Lower leg skin (tissue), 4 donors: ENCODE results near the gene NRXN3. TPM values are rescaled to one million over a fixed set of nuclear protein-coding genes. Genes with fewer than 3 reads are reported as not detected.
A peak's percentile ranks its signal among the peaks of the same experiment; 100 is the strongest.

Source experiments
- DNase-seq, 2 donors: peaks; one replicate each; pipeline ENCODE4 v3.0.0-alpha.2; 2019; ENCODE audit warnings: low spot score in 2 of 2
- H3K4me3 ChIP-seq: fragments of 200-600 bp; sonication (generic); 2 replicates; pipeline ENCODE4 v1.5.1; 2017; ENCODE audit warnings: mild to moderate bottlenecking, low read depth; ENCODE audit not compliant: poor library complexity, severe bottlenecking
- POLR2A ChIP-seq, 2 donors: fragments of 450-650 bp; IDR thresholded peaks; one replicate each; pipeline ENCODE4 v1.6.1; 2016 to 2017; ENCODE audit warnings: antibody characterized with exemption in 2 of 2, mild to moderate bottlenecking in 1 of 2, moderate library complexity in 1 of 2
- WGBS, 2 donors: methylation state at CpG; one replicate each; pipeline ENCODE4 v1.1.5; 2018; 5-methylcytosine and 5-hydroxymethylcytosine counted together
- intact Hi-C: fragments of 100-400 bp; cut with DNase I; formaldehyde crosslinking; loops from one replicate; pipeline ENCODE4 v1.15.0; 2023; ENCODE audit warnings: low total_unique reads
- total RNA-seq, 4 donors: library from RNA; depleted of rRNA; stranded (reverse); fragments of >200 nt; gene quantifications; one replicate each; pipeline ENCODE4 v1.1.0, GENCODE V29; 2016
- TF ChIP-seq, protein P1 (sequence below), 3 donors: fragments of 450-650 bp; IDR thresholded peaks; one replicate each; pipeline ENCODE4 v1.5.1; 2016; ENCODE audit warnings: antibody characterized with exemption in 3 of 3, mild to moderate bottlenecking in 3 of 3, moderate library complexity in 2 of 3

The NRXN3 gene
- total RNA-seq, 4 donors from 2014 or later = 0.61 to 2.4 (median 1.7) TPM

DNA sequence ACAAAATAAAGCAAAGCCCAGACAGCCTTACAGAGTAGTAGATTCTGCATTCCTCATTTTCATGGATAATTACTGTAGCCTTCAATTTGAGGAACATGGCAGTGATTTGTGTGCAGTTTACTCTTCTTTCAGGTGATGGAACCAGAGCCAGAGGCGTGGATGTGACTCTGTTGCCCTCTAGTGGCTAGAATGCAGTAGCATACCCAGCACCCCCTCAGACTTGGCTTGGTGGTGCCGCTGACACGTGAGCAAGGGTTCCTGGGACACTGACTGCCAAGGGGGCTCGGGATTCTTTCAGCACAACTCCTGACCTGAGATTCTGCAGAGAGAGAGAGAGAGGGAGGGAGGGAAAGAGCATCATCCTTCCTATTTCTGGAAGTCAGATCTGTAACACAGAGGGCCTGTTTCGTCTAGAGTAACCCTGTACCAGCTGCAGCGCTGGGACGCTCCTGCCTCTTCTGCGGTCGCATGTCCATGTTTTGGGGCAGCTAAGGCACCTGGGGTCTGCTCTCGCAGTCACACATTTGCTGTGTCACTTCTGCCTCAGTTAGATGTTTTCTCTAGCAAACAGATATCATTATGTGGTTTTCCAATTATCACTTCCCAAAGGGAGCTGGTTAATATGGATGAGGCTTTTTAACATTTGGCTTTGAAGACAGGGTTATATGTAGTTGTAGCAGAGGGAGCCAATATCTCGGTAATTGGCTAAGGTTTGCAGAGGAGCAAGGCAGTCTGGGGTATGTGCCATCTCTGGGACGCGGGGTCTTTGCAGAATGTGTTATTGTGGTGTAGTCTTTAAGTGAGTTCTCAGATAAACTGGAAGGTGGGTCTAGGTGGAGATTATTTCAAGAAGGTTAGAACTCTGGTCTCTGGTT, 428.1 kb downstream of the NRXN3 start:
- no peak overlapping the region for H3K4me3 ChIP-seq
- intact Hi-C loops = no loop called here
- WGBS, 2 donors = 51 to 53% methylated on average over 13 of the region's 13 CpGs
- no peak for DNase-seq
- TF ChIP-seq, protein P1, sequence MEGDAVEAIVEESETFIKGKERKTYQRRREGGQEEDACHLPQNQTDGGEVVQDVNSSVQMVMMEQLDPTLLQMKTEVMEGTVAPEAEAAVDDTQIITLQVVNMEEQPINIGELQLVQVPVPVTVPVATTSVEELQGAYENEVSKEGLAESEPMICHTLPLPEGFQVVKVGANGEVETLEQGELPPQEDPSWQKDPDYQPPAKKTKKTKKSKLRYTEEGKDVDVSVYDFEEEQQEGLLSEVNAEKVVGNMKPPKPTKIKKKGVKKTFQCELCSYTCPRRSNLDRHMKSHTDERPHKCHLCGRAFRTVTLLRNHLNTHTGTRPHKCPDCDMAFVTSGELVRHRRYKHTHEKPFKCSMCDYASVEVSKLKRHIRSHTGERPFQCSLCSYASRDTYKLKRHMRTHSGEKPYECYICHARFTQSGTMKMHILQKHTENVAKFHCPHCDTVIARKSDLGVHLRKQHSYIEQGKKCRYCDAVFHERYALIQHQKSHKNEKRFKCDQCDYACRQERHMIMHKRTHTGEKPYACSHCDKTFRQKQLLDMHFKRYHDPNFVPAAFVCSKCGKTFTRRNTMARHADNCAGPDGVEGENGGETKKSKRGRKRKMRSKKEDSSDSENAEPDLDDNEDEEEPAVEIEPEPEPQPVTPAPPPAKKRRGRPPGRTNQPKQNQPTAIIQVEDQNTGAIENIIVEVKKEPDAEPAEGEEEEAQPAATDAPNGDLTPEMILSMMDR (IDR thresholded peaks at IDR 0.05) = peak in 1 of 3 donors; percentile 19
- TF ChIP-seq POLR2A (IDR thresholded peaks at IDR 0.05) = no peak

DNA sequence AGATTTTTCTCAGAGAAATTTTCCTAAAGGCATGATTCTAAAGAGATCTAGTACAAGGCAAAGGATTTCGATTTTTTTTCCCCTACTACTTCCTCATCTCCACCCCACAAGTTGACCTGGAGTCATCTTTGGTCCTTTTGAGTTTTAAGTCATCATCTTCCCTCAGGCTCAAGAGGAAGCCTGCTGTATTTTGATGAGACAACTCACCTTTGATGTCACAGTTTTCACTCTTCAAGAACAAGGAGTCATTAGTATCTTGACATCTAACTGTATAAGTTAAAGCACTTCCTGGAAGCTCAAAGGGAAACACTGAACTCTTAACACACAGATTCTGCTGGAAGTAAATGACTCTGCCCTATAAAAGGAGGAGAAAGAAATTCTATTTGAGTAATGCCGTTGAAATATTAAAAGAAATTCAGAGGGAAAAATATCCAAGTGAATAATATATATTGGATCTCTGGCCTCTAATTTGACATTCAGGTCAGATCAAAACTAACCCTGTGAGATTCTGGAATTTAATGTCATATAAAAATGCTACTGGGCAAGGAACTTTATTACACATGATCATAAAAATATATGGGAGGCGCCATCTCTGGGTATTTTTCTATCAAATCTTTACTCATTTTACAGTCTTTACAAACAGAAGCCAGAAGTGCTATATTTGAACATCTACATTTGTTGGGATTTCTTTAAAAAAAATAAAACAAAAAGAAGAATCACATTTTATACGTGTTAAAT, 435.0 kb downstream of the NRXN3 start:
- DNase-seq = no peak
- no peak for TF ChIP-seq POLR2A (IDR thresholded peaks at IDR 0.05)
- TF ChIP-seq, protein P1 (IDR thresholded peaks at IDR 0.05) = no peak
- WGBS, 2 donors = 52 to 53% methylated on average over 4 of the region's 4 CpGs
- H3K4me3 ChIP-seq = no peak overlapping the region
- intact Hi-C loops = no loop called here

DNA sequence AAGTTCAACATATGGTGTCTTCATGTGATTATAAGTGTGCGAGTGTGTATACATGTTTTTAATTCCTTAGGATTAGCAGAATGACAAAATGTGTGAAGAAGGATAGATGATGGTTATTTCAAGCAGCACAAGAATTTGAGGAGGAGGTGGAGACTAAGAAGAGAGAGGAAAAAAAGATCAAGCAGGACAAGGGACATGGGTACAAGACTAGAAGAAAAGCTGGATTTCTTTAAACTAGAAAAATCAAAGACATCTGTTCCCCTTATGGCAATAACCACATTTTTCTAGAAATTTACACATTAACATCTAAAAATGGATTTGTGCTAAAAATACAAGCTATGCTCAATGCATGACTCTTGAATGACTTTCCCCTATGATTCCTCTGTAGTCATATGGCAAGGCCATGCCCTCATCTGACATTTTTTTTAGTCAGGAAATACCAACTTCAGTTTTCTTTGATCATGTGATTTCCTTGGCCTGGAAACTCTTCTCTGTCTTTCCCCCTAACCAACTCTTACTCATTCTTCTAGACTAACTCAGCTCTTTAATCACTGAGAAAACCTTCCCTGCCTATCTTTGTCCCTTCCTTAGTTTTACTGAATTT, 435.8 kb downstream of the NRXN3 start:
- intact Hi-C loops = no loop called here
- DNase-seq = no peak
- no peak overlapping the region for H3K4me3 ChIP-seq
- 59 to 68% methylated on average over 1 of the region's 1 CpG for WGBS, 2 donors
- TF ChIP-seq, protein P1 (IDR thresholded peaks at IDR 0.05) = no peak
- TF ChIP-seq POLR2A (IDR thresholded peaks at IDR 0.05) = no peak

DNA sequence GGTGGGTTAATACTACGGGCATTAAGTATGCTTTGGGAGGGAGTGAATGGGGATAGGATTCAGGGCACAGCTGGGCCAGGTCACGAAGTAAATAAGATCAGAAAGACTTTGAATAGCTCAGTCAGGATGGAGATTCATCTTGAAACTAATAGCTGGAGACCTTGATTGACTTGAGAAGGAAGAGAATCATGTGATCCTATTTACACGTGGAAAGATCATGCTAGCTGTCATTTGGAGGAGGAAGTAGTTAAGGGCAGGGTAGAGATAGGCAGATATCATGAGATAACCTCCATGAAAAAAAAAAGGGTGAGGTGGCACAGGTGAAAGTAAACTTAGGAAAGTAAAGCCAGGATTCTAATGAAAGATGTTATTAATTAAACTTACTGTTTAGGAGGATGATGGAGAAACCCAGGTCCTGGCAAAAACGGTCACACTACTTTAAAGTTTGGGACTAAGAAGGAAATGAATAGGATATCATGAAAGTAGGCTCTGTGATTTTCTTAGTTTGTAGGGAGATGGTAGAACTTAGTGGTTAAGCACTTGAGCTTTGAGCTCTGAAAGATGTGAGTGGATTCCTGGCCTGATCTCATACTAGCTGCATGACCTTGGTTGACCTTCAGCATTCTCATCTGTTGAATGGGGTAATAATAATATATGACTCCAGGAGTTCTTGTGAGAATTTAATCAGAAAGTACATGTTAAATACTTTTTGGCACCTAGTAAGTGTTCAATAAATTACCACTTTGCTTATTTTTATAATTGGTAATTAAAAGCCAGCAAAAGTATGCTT, 439.0 kb downstream of the NRXN3 start:
- intact Hi-C loops = no loop called here
- no peak overlapping the region for H3K4me3 ChIP-seq
- no peak for DNase-seq
- TF ChIP-seq, protein P1 (IDR thresholded peaks at IDR 0.05) = no peak
- TF ChIP-seq POLR2A (IDR thresholded peaks at IDR 0.05) = no peak
- WGBS, 2 donors = 67 to 68% methylated on average over 4 of the region's 4 CpGs

DNA sequence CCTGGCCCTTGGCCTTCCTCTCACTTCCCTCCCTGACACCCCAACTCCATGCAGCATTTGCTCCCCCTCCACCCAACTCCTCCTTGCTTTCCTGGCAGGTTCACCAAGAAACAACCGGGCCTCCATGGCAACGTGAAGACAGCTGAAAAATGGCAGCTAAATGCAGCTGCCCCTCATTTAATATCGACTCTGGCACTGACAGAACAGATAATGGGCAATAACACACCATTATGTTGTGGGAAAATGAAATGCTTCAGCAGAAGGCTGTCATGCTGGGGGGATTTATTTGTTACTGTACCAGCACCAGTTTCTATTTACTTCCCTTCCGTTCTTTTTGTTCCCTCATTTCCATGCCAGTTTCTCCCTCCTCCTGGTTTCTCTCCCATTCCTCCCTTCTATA, 440.8 kb downstream of the NRXN3 start:
- no peak overlapping the region for H3K4me3 ChIP-seq
- intact Hi-C loops = no loop called here
- DNase-seq = no peak
- TF ChIP-seq, protein P1 (IDR thresholded peaks at IDR 0.05) = no peak
- no peak for TF ChIP-seq POLR2A (IDR thresholded peaks at IDR 0.05)
- WGBS, 2 donors = 66 to 76% methylated on average over 4 of the region's 4 CpGs
